NCI-H748 treated with DMSO at 0.1 percent for 48 hours (cell line): ENCODE measurements around the gene SYNDIG1.
"Not testable (repeated sequence)": the region's sequence is repeated elsewhere in the genome, so short reads cannot be mapped to it uniquely, and the experiment has no call there.

ENCODE experiments used
- DNase-seq: peaks from one replicate; lab custom pipeline; 2025; lab: John Stamatoyannopoulos, UW

The SYNDIG1 gene

GRCh38 chr20:24611360-24612140 is 142.1 kb downstream of the SYNDIG1 start:
- no peak for DNase-seq

DNA sequence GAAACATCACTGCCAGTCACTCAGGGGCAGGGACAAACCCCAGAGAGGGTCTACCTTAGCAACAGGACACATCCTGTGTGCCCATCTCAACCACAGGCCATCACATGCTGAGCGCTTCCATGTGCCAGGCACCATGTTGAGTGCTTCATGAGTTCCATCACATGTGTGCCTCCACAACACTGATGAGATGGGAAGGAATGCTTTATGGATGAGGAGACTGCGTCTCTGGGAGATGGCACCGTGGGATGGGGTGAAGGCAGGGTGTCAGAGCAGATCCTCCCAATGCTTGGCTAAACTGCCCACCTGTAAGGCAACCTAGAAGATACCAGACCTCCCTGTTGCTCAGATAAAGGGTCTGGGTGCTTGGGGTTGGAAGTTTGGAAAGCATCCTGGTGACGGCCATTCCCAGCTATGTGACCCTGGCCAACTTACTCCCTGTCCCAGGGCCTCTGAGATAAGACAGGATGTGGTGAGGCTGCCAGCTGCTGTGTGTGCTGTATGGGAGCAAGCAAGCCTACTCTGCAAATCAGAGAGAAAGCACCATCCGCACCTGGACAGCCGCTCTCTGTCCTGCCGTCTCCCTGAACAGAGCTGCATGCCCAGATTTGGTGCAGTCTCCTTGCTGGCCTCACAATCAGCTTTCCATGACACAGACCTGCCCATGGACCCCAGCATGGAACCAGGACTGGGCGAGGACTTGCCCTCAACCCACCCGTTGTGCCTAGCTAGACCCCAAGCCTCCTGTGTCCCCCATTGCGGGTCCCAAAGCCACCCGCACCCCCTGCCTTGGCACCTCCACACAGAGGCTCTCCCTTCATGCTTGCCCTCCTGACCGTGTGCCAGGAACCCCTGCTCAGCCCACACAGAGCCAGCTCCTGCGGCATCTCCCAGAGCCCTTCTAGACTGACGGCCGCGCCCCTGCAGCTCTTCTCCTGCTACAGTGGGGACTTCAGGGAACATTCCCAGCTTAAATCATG is 143.7 kb downstream of the SYNDIG1 start:
- DNase-seq, result no peak

DNA sequence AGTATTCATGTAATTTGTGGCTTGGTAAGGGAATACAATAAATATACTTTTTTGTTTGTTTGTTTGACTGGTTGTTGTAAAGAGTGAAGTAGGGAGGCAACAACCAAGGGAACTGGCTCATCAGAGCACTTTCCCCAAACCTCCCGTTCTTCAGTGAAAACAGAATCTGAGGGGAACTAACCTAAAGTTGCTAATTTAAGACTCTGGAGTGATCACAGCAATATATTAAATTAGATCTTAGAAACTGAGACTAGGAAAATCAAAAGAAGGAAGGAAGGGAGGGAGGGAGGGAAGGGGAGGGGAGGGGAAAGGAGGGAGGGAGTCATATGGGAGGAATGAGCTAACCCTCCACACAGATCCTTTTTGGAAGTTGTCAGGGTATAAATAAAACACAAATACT is 144.9 kb downstream of the SYNDIG1 start:
- DNase-seq, result no peak

GRCh38 chr20:24615353-24615752 is 145.9 kb downstream of the SYNDIG1 start:
- no peak for DNase-seq

DNA sequence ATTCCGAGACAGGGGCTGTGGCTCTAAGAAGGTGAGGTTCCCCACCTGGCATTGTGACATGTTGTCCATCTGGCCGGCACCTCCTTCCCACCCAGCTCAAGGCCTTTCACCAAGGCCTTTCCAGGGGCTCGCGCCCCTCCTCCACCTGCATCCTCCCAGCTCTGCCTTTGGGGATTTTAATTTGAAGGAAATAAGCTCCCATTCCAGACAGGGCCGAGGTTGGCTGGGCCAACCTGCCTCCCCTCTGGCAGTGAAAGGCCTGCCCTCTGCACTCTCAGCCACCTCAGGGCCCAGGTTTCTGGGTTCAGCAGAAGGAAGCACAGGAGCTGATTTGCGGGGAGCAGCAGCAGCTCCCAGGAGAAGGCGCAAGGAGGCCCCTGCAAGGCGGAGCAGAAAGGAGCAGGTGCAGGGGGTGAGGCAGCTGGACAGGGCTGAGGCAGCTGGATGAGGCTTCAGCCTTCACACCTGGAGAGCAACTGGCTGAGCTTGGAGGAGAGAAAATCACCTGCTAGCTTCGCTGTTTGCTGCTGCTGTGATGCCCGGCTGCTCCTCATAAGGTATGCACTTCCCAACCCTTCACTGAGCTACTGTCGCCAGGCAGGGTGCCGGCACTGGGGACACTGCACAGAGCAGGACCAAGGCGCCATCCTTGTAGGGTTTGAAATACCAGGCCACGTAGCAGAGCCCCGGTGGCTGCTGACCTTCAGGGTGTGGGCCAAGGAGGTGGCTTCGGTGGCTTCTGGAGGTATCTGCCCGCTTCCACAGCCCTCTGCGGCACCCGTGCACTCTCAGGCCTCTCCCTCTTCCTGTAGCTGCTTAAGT is 147.0 kb downstream of the SYNDIG1 start:
- no peak for DNase-seq

DNA sequence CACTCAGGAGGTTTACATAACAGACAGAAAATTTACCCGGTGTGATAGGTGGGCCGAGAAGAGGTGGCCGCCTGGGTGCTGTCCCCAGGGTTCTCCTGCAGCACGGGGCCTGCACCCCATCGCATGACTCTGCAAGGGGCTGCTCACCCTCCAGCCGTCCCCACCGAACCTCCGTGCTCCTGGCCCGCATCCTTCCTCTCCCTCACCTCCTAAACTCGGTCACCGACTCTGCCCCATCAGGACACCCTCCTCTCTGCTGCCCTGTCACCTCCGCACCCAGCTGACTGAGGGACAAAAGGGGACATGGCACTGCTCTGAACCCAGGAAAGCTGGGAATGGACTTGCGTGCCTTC is 147.6 kb downstream of the SYNDIG1 start:
- DNase-seq, result no peak

DNA sequence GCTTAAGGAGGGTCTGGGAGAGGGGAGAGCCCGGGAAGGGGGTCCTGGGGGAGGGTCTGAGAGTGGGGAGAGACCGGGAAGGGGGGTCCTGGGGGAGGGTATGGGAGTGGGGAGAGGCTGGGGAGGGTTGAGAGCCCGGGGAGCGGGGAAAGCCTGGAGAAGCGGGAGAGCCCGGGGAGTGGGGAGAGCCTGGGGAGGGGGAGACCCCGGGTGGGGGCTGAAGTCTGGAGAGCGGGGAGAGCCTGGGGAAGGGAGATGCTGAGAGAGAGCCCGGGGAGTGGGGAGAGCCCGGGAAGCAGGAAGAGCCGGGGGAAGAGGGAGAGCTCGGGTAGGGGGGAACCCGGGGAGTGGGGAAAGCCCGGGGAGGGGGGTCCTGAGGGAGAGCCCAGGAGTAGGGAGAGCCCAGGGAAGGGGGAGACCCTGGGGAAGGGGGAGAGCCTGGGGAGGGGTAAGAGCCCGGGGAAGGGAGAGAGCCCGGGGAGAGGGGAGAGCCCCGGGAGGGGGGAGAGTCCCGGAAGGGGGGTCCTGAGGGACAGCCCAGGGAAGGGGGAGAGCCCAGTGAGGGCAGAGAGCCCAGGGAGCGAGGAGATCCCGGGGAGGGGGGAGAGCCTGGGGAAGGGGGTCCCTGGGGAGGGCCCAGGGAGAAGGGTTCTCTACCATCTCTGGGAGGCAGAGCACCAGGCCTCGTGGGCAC is 148.5 kb downstream of the SYNDIG1 start:
- no peak for DNase-seq

GRCh38 chr20:24618739-24619138 is 149.3 kb downstream of the SYNDIG1 start:
- no peak for DNase-seq

- DNase-seq, result no peak
These were observed 149.8 kb downstream of the SYNDIG1 start for GRCh38 chr20:24619212-24619611.

GRCh38 chr20:24620937-24621519 is 151.6 kb downstream of the SYNDIG1 start:
- no peak for DNase-seq

DNA sequence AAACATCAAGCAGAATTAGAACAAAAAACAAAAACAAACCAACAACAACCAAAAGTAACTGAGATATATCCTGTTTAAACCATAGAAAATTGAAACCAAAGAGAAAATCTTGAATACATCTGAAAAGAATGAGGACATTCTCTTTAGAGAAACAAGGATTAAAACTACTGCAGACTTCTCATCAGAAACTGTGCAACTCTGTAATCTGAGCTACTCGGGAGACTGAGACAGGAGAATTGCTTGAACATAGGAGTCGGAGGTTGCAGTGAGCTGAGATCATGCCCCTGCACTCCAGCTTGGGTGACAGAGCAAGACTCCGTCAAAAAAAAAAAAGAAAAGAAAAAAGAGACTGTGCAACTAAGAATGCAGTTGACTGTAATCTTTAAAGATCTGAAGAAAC is 153.4 kb downstream of the SYNDIG1 start:
- DNase-seq, result no peak

DNA sequence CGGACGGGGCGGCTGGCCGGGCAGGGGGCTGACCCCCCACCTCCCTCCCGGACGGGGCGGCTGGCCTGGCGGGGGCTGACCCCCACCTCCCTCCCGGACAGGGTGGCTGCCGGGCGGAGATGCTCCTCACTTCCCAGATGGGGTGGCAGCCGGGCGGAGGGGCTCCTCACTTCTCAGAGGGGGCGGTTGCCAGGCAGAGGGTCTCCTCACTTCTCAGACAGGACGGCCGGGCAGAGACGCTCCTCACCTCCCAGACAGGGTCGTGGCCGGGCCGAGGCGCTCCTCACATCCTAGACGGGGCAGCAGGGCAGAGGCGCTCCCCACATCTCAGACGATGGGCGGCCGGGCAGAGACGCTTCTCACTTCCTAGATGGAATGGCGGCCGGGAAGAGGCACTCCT is 156.7 kb downstream of the SYNDIG1 start:
- DNase-seq, result not testable (repeated sequence)

- no peak for DNase-seq
These were observed 157.9 kb downstream of the SYNDIG1 start for GRCh38 chr20:24627291-24627690.

GRCh38 chr20:24627926-24628325 is 158.5 kb downstream of the SYNDIG1 start:
- DNase-seq, result no peak

DNA sequence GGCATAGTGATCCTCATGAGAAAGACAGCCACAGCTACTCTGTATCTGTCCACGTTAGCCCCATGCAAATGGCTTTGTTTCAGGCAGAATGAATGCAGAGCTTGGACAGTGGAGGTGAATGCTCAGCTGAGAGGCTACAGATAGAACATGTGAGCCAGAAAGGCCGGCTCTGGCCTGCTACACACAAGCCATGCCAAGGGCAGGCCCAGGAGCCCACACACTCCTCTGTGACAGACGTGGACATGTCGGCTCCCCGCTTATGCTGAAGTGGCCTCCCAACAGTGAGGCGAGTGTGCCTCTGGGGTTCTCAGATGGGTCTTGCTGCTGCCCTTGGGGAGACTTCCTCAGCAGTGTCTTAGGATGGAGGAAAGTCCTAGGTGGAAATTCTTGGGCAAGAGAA is 159.6 kb downstream of the SYNDIG1 start:
- DNase-seq, result no peak

DNA sequence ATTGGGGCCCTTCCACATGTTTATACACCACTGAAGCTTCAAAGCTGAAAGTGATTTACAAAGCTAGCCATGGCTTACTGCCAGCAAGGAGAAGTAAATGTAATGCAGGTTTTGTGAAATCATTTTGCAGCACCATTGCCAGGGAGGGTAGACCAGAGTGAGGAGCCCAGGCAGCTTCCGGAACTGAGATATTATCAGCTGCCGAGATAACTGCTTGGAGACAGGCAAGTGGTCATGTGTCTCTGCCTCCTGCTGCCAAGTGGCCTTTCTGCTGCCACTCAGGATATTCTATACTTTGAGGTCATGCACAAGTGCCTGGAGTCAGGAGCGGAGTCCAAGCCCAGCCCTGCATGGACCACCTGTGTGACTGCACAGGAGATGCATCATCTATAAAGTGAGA is 160.2 kb downstream of the SYNDIG1 start:
- DNase-seq, result no peak

DNA sequence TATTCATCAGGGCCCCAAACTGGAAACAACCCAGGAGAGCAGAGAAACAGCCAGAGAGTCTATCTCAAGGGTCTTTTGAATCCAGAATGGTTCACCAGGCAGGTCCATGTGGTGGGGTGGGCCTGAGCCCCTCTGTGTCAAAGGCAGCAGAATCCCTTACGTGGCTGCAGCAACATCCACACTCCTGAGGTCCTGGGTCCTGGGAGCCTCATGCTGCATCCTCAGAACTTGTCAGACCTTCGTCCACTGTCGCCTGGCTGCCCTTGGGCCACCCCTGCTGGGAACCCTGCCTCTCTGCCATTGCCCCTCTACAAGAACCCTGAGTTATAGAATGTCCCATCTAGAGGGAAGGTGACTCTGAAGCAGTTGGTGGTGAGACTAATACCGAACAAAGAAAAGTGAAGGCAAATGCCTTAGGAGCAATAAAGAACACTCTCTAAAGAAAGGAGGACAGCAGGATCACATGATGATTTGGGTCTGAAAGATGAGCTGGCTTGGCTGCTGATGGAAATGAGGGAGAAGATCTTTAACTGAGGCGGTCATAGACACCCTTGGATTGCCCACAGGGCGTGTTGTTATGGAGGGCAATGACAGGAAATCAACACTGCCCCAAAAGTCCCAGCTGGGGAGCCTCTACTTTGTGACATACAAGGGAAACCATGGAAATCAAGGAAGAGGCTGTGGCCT is 161.2 kb downstream of the SYNDIG1 start:
- no peak for DNase-seq

- no peak for DNase-seq
These were observed 161.7 kb downstream of the SYNDIG1 start for GRCh38 chr20:24631173-24631505.

GRCh38 chr20:24632581-24632980 is 163.2 kb downstream of the SYNDIG1 start:
- no peak for DNase-seq

- no peak for DNase-seq
These were observed 163.6 kb downstream of the SYNDIG1 start for GRCh38 chr20:24633026-24633425.

DNA sequence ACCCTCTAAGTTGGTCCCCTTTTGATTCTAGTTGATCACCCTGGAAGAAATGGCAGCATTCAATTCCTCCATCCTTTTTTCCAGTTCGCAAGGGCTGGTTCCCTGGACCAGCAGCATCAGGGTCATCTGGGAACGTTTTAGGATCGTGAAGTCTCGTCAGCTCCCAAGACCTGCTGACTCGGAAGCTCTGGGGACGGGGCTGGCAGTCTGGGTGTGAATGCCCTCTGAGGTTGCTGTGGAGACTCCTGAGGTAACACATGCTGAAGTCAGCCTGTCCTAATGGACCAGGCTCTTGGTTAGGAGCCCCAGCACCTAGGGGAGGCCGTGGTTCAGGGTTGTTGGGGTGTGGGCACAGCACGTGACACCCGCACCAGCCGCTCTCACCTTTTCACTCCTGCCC is 164.1 kb downstream of the SYNDIG1 start:
- DNase-seq, result no peak
